Breast epithelium (tissue), 3 donors: ENCODE measurements around the gene ACOT2.
"Not testable (repeated sequence)": the region's sequence is repeated elsewhere in the genome, so short reads cannot be mapped to it uniquely, and the experiment has no call there.

ENCODE experiments used
- POLR2A ChIP-seq: fragments of 450-650 bp; IDR thresholded peaks from one replicate; pipeline ENCODE4 v1.6.1; 2016; ENCODE audit warnings: antibody characterized with exemption, mild to moderate bottlenecking, moderate library complexity
- POLR2AphosphoS5 ChIP-seq, 3 donors: sonication (generic); formaldehyde crosslinking; IDR thresholded peaks; one replicate each; pipeline ENCODE4 v1.6.1; 2017; ENCODE audit warnings: antibody characterized with exemption in 3 of 3
- TF ChIP-seq, protein P1 (sequence below), 3 donors: fragments of 450-650 bp; IDR thresholded peaks; one replicate each; pipeline ENCODE4 v1.5.1; 2016 to 2017; ENCODE audit warnings: antibody characterized with exemption in 3 of 3, mild to moderate bottlenecking in 3 of 3, moderate library complexity in 3 of 3

DNA sequence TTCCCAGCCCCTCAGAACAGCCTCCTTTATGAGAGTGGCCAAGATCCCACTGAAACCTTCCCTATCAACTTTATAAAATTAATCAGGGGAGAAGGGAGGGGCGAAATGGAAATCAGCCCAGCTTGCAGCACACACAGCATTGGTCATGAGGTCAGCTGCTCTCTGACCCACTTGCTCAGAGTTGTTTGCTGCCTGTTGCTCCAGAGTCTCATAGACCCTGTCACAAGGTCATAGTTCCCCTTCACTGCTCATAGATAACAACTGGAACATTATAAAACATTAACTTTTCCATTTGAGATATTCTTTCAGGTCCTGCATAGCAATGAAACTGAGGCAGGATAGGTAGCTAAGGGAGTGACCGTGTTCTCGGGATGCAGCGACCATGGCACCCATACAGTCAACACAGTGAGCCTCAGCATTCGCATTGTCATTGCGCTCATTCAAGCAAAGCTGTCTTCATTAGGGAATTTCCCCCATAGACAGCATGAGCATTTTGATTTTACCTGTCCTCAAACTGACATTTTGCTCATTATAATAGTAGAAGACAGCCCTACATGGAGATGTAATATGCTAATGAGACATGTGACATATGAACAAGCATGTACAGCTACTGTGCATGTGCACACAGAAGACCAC is 19.0 kb upstream of the ACOT2 start:
- not testable (repeated sequence) for TF ChIP-seq POLR2A; POLR2AphosphoS5 (IDR thresholded peaks at IDR 0.05)
- TF ChIP-seq, protein P1, sequence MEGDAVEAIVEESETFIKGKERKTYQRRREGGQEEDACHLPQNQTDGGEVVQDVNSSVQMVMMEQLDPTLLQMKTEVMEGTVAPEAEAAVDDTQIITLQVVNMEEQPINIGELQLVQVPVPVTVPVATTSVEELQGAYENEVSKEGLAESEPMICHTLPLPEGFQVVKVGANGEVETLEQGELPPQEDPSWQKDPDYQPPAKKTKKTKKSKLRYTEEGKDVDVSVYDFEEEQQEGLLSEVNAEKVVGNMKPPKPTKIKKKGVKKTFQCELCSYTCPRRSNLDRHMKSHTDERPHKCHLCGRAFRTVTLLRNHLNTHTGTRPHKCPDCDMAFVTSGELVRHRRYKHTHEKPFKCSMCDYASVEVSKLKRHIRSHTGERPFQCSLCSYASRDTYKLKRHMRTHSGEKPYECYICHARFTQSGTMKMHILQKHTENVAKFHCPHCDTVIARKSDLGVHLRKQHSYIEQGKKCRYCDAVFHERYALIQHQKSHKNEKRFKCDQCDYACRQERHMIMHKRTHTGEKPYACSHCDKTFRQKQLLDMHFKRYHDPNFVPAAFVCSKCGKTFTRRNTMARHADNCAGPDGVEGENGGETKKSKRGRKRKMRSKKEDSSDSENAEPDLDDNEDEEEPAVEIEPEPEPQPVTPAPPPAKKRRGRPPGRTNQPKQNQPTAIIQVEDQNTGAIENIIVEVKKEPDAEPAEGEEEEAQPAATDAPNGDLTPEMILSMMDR (IDR thresholded peaks at IDR 0.05): not testable (repeated sequence)
